NOMO-1 treated with dmso at 0.1 percent for 144 hours (cell line): ENCODE data around the gene TSC22D1.

Experiments used
- DNase-seq: peaks from one replicate; lab custom pipeline; 2025; ENCODE audit not compliant: unreplicated experiment; lab: John Stamatoyannopoulos, UW

TSC22D1 gene

DNA sequence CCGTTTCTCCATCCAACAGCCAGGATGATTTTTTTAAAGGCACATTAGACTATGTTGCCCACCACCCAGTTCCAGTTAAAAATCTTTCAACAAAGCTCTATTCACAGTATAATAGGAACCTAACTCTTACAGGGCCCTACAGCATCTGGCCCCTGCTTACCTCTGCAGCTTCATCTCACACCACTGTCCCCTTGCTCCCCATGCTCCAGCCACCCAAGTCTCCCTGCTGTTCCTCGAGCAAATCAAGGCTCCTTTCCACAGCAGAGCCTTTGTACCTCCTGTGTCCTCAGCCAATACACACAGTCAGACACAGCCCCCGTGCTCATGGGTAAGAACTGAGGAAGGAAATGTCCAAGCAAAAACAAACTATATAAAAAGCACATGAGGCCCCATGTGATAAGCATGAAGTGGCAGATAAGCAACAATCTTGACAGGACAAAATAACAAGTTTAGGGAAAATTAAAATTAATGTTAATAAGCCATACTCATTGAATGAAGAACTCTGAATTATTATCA lies 67.5 kb downstream of the TSC22D1 start:
- no peak for DNase-seq

DNA sequence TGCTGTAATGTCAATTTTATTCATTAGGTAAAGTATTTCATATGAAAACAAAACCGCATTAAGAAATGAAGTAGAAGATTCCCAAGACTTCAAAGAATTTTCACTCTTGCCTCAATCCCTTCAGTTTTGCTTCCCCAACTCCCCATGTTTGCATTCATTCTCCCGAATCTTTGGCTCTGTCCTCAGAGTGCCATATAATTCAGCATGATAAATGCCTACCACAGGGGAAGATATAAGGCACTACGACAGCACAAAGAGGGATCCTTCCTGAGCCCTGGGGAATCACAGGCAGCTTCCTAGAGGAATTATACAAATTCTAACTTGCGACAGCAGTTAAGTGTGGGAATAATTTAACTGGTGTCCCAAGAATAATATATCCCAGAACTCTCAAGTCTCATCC lies 68.5 kb downstream of the TSC22D1 start:
- DNase-seq = no peak

GRCh38 chr13:44506719-44507118 lies 69.4 kb downstream of the TSC22D1 start:
- DNase-seq = no peak

GRCh38 chr13:44506251-44506650 lies 69.9 kb downstream of the TSC22D1 start:
- no peak for DNase-seq

DNA sequence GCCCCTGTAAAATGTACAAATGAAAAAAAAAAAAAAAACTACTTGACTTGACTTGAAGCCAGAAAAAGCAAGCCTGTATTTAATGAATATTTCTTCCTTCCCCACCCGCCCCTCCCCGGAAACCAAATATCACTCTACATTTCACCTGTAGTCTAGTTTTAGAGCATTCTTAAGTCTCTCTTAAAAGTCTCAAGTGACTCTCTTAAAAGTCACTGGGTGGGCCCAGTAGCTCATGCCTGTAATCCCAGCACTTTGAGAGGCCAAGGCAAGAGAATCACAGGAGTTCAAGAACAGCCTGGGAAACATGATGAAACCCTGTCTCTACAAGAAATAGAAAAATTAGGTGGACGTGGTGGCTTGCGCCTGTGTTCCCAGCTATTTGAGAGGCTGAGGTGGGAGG lies 72.0 kb downstream of the TSC22D1 start:
- DNase-seq = no peak

- no peak for DNase-seq
Measured at GRCh38 chr13:44498969-44499368, 77.2 kb downstream of the TSC22D1 start.

DNA sequence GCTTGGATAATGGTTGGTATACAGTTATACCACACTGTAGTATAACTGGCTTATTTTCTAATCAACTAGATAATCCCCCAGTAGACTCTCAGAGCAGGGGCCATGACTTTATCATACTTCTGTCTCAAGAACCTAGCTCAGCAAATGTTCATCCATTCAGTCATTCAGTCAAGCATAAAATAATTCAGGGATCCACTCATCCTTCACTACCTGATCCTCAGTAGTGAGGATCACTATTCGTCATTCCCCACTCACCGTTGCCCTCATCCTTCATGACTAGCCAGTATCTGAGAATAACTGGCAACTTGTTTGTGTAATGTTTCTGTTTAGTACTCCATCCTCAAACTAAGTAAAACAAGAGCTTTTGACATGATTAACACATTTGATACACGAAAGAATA lies 77.6 kb downstream of the TSC22D1 start:
- DNase-seq = no peak

DNA sequence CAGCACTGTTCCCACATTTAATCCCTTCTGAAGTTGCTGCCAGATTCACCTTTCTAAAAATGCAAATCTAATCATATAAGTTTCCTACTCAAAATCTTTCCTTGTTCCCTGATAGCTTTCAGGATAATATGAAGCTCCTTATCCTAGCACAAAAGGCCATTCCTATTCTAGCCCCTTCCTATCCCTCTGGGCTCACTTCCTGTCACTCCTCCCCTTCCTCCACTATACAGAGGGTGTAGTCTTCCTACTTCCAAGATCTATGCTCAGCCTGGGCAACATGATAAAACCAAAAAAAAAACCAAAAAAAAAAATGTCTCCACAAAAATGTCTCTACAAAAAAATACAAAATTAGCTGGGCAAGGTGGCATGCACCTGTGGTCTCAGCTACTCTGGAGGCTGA lies 78.3 kb downstream of the TSC22D1 start:
- DNase-seq = no peak

DNA sequence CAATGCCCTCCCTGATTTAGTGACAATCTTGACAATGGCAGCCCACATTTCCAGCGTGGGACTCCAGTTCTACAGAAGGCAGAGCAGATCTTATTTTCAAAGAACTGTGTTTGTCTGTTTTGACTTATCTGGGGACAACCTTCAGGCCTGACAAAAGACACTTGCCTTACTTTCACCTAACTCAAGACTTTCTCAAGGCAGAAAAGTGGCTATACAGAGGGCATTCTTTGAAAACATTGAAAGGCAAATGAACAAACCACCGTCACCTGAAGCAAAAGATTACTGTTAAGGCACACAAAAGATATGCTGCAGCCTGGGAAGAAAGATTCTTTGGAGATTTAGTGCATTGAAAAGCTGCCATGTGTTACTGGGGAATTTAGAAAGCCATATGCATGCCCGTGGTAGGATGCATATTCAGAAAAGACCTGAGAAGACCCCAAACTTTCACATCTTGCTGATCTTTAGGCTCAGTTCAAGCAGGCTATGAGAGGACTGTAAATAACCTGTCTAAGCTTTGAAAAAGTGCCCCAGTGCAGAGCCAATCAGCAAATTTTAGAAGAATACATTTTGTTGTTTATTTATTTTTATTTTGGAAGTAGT lies 82.8 kb downstream of the TSC22D1 start:
- no peak for DNase-seq

- no peak for DNase-seq
Measured at GRCh38 chr13:44489751-44490150, 86.4 kb downstream of the TSC22D1 start.

DNA sequence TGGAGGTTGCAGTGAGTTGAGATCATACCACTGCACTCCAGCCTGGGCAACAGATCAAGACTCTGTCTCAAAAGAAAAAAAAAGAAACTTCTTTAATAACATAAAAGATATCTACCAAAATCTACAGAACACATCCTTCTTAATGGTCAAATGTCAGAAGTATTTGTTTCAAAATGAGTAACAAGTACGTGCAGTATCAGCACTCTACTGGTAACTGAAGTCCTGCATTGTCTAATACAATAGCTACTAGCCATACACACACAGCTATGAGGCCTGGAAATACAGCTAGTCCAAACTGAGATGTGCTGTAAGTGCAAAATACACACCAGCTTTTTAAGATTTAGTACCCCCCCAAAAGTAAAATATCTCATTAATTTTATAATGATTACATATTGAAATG lies 88.1 kb downstream of the TSC22D1 start:
- no peak for DNase-seq

DNA sequence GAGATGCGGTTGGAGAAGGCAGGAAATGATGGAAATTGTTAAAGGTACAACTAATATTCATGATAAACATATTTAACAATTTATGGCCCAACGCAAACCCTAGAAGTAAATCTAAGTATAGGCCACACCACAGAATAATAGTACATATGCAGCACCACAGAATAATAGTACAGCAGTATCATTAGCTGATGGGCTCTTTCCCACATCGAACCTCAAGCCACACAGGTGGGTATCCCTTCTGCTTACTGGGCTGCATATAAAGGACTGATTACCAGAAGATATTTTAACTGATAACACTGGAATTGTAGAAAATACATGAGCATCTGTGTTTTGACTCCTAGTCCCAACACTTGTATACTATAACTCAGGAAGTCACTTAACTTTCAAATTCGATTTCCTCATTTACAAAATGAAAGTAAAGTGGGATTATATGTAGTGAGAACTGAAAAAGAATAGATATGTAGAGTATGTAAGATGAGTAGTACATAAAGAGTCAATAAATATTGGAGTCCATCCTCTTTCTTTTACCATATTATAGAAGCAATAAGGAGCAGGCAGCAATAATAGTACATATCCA lies 91.5 kb downstream of the TSC22D1 start:
- no peak for DNase-seq

- DNase-seq = no peak
Measured at GRCh38 chr13:44474122-44474910, 101.8 kb downstream of the TSC22D1 start.

DNA sequence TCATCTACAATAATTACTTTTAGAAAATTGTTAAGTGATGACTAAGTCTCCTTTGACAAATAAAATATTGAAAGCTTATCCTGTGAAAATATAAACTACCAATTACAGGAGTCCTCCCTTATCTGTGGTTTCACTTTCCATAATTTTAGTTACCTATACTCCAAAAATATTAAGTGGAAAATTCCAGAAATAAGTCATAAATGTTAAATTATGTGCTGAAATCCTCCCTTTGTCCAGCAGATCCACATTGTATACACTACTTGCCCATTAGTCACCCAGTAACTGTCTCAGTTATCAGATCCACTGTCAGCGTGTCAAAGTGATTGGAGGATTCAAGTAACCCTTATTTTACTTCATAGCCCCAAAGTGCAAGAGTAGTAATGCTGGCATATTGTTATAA lies 104.4 kb downstream of the TSC22D1 start:
- no peak for DNase-seq

GRCh38 chr13:44470638-44471562 lies 105.2 kb downstream of the TSC22D1 start:
- no peak for DNase-seq

GRCh38 chr13:44468874-44469273 lies 107.3 kb downstream of the TSC22D1 start:
- no peak for DNase-seq

DNA sequence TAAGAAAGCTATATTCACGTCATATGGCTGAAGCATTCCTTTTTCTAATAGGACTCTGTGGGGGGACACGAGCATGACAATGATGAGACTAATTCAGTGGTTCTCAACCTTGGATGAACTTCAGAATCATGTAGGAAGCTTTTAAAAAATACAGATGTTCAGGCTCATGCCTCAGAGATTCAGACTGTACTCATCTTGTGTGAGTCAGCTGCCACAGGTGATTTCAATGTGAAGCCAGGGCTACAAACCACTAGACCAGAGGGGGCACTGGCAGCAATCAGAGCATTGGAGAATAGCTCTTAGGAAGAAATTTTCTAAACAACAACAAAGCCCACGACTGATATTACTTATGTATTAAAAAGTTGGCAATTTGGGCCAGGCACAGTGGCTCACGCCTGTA lies 110.8 kb downstream of the TSC22D1 start:
- DNase-seq = no peak

GRCh38 chr13:44464471-44464870 lies 111.7 kb downstream of the TSC22D1 start:
- no peak for DNase-seq

DNA sequence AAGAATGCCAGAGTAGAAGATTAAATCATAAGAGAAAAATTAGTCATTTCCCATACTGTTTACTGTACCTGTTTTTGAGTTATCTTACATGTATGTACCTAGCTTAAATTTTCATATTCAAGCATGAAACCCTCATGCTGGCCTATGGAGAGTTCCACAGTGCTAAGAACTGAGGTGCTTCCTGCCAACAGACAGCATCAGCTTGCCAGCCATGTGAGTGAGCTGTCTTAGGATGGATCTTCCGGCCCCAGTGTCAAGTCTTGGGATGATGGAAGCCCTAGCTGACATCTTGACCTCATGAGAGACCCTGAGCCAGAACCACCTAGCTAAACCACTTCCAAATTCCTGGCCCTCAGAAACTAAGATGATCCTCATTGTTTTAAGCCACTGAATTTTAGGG lies 112.4 kb downstream of the TSC22D1 start:
- no peak for DNase-seq

GRCh38 chr13:44459674-44460073 lies 116.5 kb downstream of the TSC22D1 start:
- no peak for DNase-seq

- no peak for DNase-seq
Measured at GRCh38 chr13:44458313-44458975, 117.7 kb downstream of the TSC22D1 start.
